ENCODE data around the gene INTS6. TPM values are rescaled to one million over a fixed set of nuclear protein-coding genes. Genes with fewer than 3 reads are reported as not detected.
A peak's percentile ranks its signal among the peaks of the same experiment; 100 is the strongest.
"Not testable (repeated sequence)": the region's sequence is repeated elsewhere in the genome, so short reads cannot be mapped to it uniquely, and the experiment has no call there.

Gene INTS6
- total RNA-seq, 2 experiments from 2014 or later: 44.4 to 47.1 TPM

- intact Hi-C loops (cut with micrococcal nuclease): no loop called here
These were observed 27.3 kb downstream of the INTS6 start for GRCh38 chr13:51425410-51426042.

GRCh38 chr13:51423766-51424165 is 29.1 kb downstream of the INTS6 start:
- no peak overlapping the region for H3K4me3 Mint-ChIP-seq
- DNase-seq: no peak
- H3K4me1 Mint-ChIP-seq (ENCODE audit: low read depth): peaks cover 78% of the 10 kb centered on the region
- POLR2A ChIA-PET: no interaction called here
- intact Hi-C loops (cut with micrococcal nuclease): no loop called here
- no peaks in the 10 kb centered on the region for H3K9me3 Mint-ChIP-seq
- H3K36me3 Mint-ChIP-seq: peaks cover 39% of the 10 kb centered on the region
- H3K27ac Mint-ChIP-seq: no peak overlapping the region
- no peaks in the 10 kb centered on the region for H3K27me3 Mint-ChIP-seq
- CTCF ChIA-PET: interaction anchor here (2.4 kb wide), 1 partner anchor 374 kb away, joined by 8 read pairs; no protein-coding TSS in a partner anchor

More at GRCh38 chr13:51425410-51426042, 27.3 kb downstream of the INTS6 start:
- Mint-ChIP-seq H3K9me3 (no peaks in the 10 kb centered on the region), H3K4me3 (no peak overlapping the region), H3K36me3 (peaks cover 37% of the 10 kb centered on the region), H3K27me3 (no peaks in the 10 kb centered on the region), H3K27ac (no peak overlapping the region), H3K4me1 (ENCODE audit: low read depth) (peaks cover 74% of the 10 kb centered on the region)
- DNase-seq: no peak
- CTCF ChIA-PET: interaction anchor here (2.4 kb wide), 1 partner anchor 372 kb away, joined by 8 read pairs; no protein-coding TSS in a partner anchor
- POLR2A ChIA-PET: no interaction called here

- intact Hi-C loops (cut with micrococcal nuclease): no loop called here
- POLR2A ChIA-PET: no interaction called here
- Mint-ChIP-seq H3K9me3 (no peaks in the 10 kb centered on the region), H3K36me3 (peaks cover 36% of the 10 kb centered on the region), H3K27me3 (no peaks in the 10 kb centered on the region), H3K4me1 (ENCODE audit: low read depth) (peaks cover 76% of the 10 kb centered on the region), H3K4me3 (no peak overlapping the region), H3K27ac (no peak overlapping the region)
- DNase-seq: no peak
- CTCF ChIA-PET: interaction anchor here (1.5 kb wide), 1 partner anchor 375 kb away, joined by 5 read pairs; no protein-coding TSS in a partner anchor
These were observed 30.4 kb downstream of the INTS6 start for GRCh38 chr13:51422484-51422883.

- ChIA-PET CTCF (interaction anchor here (0.6 to 1.5 kb wide), 4 partner anchors 343 to 377 kb away, joined by 3 to 5 read pairs (median 5); no protein-coding TSS in a partner anchor), POLR2A (interaction anchor here (0.6 to 1.3 kb wide), 3 partner anchors 17 to 369 kb away, joined by 3 to 5 read pairs (median 3); no protein-coding TSS in a partner anchor)
- DNase-seq: no peak
- Mint-ChIP-seq H3K9me3 (peaks cover 9% of the 10 kb centered on the region), H3K4me1 (ENCODE audit: low read depth) (peaks cover 73% of the 10 kb centered on the region), H3K27ac (peak overlapping the region; percentile 8), H3K36me3 (peaks cover 43% of the 10 kb centered on the region), H3K27me3 (no peaks in the 10 kb centered on the region), H3K4me3 (no peak overlapping the region)
- intact Hi-C loops (cut with micrococcal nuclease): no loop called here
These were observed 31.9 kb downstream of the INTS6 start for GRCh38 chr13:51420681-51421490.

- no peak overlapping the region for H3K4me3 Mint-ChIP-seq
- intact Hi-C loops (cut with micrococcal nuclease): no loop called here
- CTCF ChIA-PET: no interaction called here
- peaks cover 74% of the 10 kb centered on the region for H3K4me1 Mint-ChIP-seq (ENCODE audit: low read depth)
- peaks cover 16% of the 10 kb centered on the region for H3K9me3 Mint-ChIP-seq
- POLR2A ChIA-PET: no interaction called here
- H3K27me3 Mint-ChIP-seq: no peaks in the 10 kb centered on the region
- H3K27ac Mint-ChIP-seq: no peak overlapping the region
- H3K36me3 Mint-ChIP-seq: peaks cover 50% of the 10 kb centered on the region
- no peak for DNase-seq
These were observed 33.7 kb downstream of the INTS6 start for GRCh38 chr13:51419001-51419636.

GRCh38 chr13:51417716-51418115 is 35.1 kb downstream of the INTS6 start:
- H3K4me1 Mint-ChIP-seq (ENCODE audit: low read depth): peaks cover 71% of the 10 kb centered on the region
- no peaks in the 10 kb centered on the region for H3K27me3 Mint-ChIP-seq
- ChIA-PET CTCF (no interaction called here), POLR2A (interaction anchor here (0.7 kb wide), 1 partner anchor 35 kb away, joined by 3 read pairs; no protein-coding TSS in a partner anchor)
- H3K36me3 Mint-ChIP-seq: peaks cover 52% of the 10 kb centered on the region
- no peak overlapping the region for H3K4me3 Mint-ChIP-seq
- no peak for DNase-seq
- no peak overlapping the region for H3K27ac Mint-ChIP-seq
- H3K9me3 Mint-ChIP-seq: peaks cover 16% of the 10 kb centered on the region
- intact Hi-C loops (cut with micrococcal nuclease): no loop called here

- H3K9me3 Mint-ChIP-seq: peaks cover 16% of the 10 kb centered on the region
- POLR2A ChIA-PET: no interaction called here
- peaks cover 59% of the 10 kb centered on the region for H3K4me1 Mint-ChIP-seq (ENCODE audit: low read depth)
- H3K27ac Mint-ChIP-seq: peak overlapping the region; percentile 14
- H3K36me3 Mint-ChIP-seq: peaks cover 49% of the 10 kb centered on the region
- CTCF ChIA-PET: interaction anchor here (1.0 kb wide), 1 partner anchor 382 kb away, joined by 4 read pairs; no protein-coding TSS in a partner anchor
- H3K4me3 Mint-ChIP-seq: no peak overlapping the region
- H3K27me3 Mint-ChIP-seq: no peaks in the 10 kb centered on the region
- DNase-seq: no peak
- intact Hi-C loops (cut with micrococcal nuclease): no loop called here
These were observed 36.7 kb downstream of the INTS6 start for GRCh38 chr13:51416107-51416506.

- H3K27me3 Mint-ChIP-seq; DNase-seq; POLR2A ChIA-PET; intact Hi-C loops (cut with micrococcal nuclease); H3K4me3 Mint-ChIP-seq; CTCF ChIA-PET; H3K27ac Mint-ChIP-seq: not testable (repeated sequence)
- Mint-ChIP-seq H3K4me1 (ENCODE audit: low read depth) (peaks cover 54% of the 10 kb centered on the region), H3K36me3 (peaks cover 47% of the 10 kb centered on the region), H3K9me3 (peaks cover 16% of the 10 kb centered on the region)
These were observed 37.5 kb downstream of the INTS6 start for GRCh38 chr13:51415339-51415738.

- H3K27ac Mint-ChIP-seq: no peak overlapping the region
- no peaks in the 10 kb centered on the region for H3K27me3 Mint-ChIP-seq
- no peak overlapping the region for H3K4me3 Mint-ChIP-seq
- CTCF ChIA-PET: no interaction called here
- peaks cover 37% of the 10 kb centered on the region for H3K36me3 Mint-ChIP-seq
- POLR2A ChIA-PET: no interaction called here
- intact Hi-C loops (cut with micrococcal nuclease): no loop called here
- H3K4me1 Mint-ChIP-seq (ENCODE audit: low read depth): peaks cover 47% of the 10 kb centered on the region
- H3K9me3 Mint-ChIP-seq: peaks cover 16% of the 10 kb centered on the region
- no peak for DNase-seq
These were observed 40.4 kb downstream of the INTS6 start for GRCh38 chr13:51412431-51412830.

- Mint-ChIP-seq H3K9me3 (no peaks in the 10 kb centered on the region), H3K4me3 (no peak overlapping the region), H3K27me3 (no peaks in the 10 kb centered on the region), H3K36me3 (peaks cover 27% of the 10 kb centered on the region), H3K4me1 (ENCODE audit: low read depth) (peaks cover 51% of the 10 kb centered on the region), H3K27ac (no peak overlapping the region)
- DNase-seq: no peak
- CTCF ChIA-PET: interaction anchor here (0.7 kb wide), 1 partner anchor 393 kb away, joined by 3 read pairs; no protein-coding TSS in a partner anchor
- intact Hi-C loops (cut with micrococcal nuclease): no loop called here
- POLR2A ChIA-PET: no interaction called here
These were observed 47.7 kb downstream of the INTS6 start for GRCh38 chr13:51405176-51405575.

GRCh38 chr13:51397262-51397941 is 55.4 kb downstream of the INTS6 start:
- peaks cover 36% of the 10 kb centered on the region for H3K4me1 Mint-ChIP-seq (ENCODE audit: low read depth)
- no peak overlapping the region for H3K27ac Mint-ChIP-seq
- POLR2A ChIA-PET: no interaction called here
- no peak for DNase-seq
- H3K9me3 Mint-ChIP-seq: no peaks in the 10 kb centered on the region
- no peaks in the 10 kb centered on the region for H3K27me3 Mint-ChIP-seq
- intact Hi-C loops (cut with micrococcal nuclease): no loop called here
- H3K36me3 Mint-ChIP-seq: peaks cover 16% of the 10 kb centered on the region
- CTCF ChIA-PET: no interaction called here
- no peak overlapping the region for H3K4me3 Mint-ChIP-seq

- Mint-ChIP-seq H3K9me3 (no peaks in the 10 kb centered on the region), H3K27ac (no peak overlapping the region), H3K4me3 (no peak overlapping the region), H3K4me1 (ENCODE audit: low read depth) (peaks cover 32% of the 10 kb centered on the region), H3K36me3 (peaks cover 16% of the 10 kb centered on the region), H3K27me3 (no peaks in the 10 kb centered on the region)
- ChIA-PET POLR2A (no interaction called here), CTCF (no interaction called here)
- DNase-seq: no peak
- intact Hi-C loops (cut with micrococcal nuclease): no loop called here
These were observed 56.5 kb downstream of the INTS6 start for GRCh38 chr13:51396352-51396751.
